IPS-11a (cell line): ENCODE data around the gene MEIG1.
"Not testable (repeated sequence)": the region's sequence is repeated elsewhere in the genome, so short reads cannot be mapped to it uniquely, and the experiment has no call there.

Experiments
- H3K4me3 ChIP-seq: one replicate; pipeline ENCODE4 v1.5.1; 2013; ENCODE audit warnings: low read depth, low read length, control low read depth

Gene MEIG1

GRCh38 chr10:14954001-14954770, 5.0 kb upstream of the MEIG1 start, which contains the start of gene DCLRE1C:
Gene DCLRE1C, minus strand, starts transcription at chr10:14954096. Its CDS starts 86 bp downstream, at chr10:14954010.
- peak within 1 kb of the TSS; percentile 53 for H3K4me3 ChIP-seq

GRCh38 chr10:14954934-14955333, 4.3 kb upstream of the MEIG1 start:
- H3K4me3 ChIP-seq: no peak overlapping the region

GRCh38 chr10:14958872-14959220, 342 bp upstream of the MEIG1 start:
- H3K4me3 ChIP-seq: peak overlapping the region; percentile 77

- no peak overlapping the region for H3K4me3 ChIP-seq
Measured at GRCh38 chr10:14967897-14968296, 8.7 kb downstream of the MEIG1 start.

- no peak overlapping the region for H3K4me3 ChIP-seq
Measured at GRCh38 chr10:14971867-14972448, 12.8 kb downstream of the MEIG1 start.

GRCh38 chr10:14974153-14974998, 15.2 kb downstream of the MEIG1 start:
- not testable (repeated sequence) for H3K4me3 ChIP-seq

GRCh38 chr10:14975672-14976273, 16.6 kb downstream of the MEIG1 start:
- H3K4me3 ChIP-seq: no peak overlapping the region

- no peak overlapping the region for H3K4me3 ChIP-seq
Measured at GRCh38 chr10:14982744-14983143, 23.6 kb downstream of the MEIG1 start.

GRCh38 chr10:14989552-14989951, 30.4 kb downstream of the MEIG1 start:
- not testable (repeated sequence) for H3K4me3 ChIP-seq

GRCh38 chr10:14991035-14991749, 32.0 kb downstream of the MEIG1 start:
- H3K4me3 ChIP-seq: not testable (repeated sequence)

GRCh38 chr10:14992336-14992735, 33.1 kb downstream of the MEIG1 start:
- H3K4me3 ChIP-seq: not testable (repeated sequence)

- H3K4me3 ChIP-seq: not testable (repeated sequence)
Measured at GRCh38 chr10:14993500-14994455, 34.6 kb downstream of the MEIG1 start.

GRCh38 chr10:14995964-14996565, 36.9 kb downstream of the MEIG1 start:
- no peak overlapping the region for H3K4me3 ChIP-seq

- not testable (repeated sequence) for H3K4me3 ChIP-seq
Measured at GRCh38 chr10:15013530-15013929, 54.3 kb downstream of the MEIG1 start.

- no peak overlapping the region for H3K4me3 ChIP-seq
Measured at GRCh38 chr10:15015451-15015850, 56.3 kb downstream of the MEIG1 start.

- not testable (repeated sequence) for H3K4me3 ChIP-seq
Measured at GRCh38 chr10:15020966-15021365, 61.8 kb downstream of the MEIG1 start.
